HG03378 (cell line): Measurements from ENCODE around the gene CEACAM18.

Experiments used
- ATAC-seq: cut with Tn5 transposase; IDR thresholded peaks from one replicate; pipeline ENCODE4 v1.9.1; 2021; ENCODE audit warnings: mild to moderate bottlenecking, moderate library complexity; ENCODE audit not compliant: unreplicated experiment

CEACAM18 gene

GRCh38 chr19:51524666-51525264 is 46.4 kb downstream of the CEACAM18 start:
- ATAC-seq: no peak

GRCh38 chr19:51525651-51526050 is 47.3 kb downstream of the CEACAM18 start:
- no peak for ATAC-seq

DNA sequence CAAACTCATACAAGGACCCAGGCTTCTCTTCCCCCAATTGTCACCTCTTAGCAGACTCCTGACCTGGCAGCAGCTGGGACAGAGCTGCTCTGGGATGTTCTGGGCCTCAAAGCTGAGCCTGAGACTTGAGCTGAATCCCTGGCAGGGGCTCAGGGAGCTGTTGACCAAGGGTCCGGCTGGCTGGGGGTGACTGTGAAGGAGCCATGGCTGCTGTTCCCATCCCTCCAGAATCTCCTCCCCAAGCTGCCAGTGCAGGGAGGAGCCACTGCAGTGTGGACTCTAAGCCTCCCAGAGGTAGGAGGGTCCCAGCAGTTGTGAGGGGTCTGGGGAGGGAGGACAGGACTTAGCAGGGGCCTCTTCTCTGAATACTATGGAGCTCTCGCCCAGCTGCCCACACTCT is 51.0 kb downstream of the CEACAM18 start:
- no peak for ATAC-seq

DNA sequence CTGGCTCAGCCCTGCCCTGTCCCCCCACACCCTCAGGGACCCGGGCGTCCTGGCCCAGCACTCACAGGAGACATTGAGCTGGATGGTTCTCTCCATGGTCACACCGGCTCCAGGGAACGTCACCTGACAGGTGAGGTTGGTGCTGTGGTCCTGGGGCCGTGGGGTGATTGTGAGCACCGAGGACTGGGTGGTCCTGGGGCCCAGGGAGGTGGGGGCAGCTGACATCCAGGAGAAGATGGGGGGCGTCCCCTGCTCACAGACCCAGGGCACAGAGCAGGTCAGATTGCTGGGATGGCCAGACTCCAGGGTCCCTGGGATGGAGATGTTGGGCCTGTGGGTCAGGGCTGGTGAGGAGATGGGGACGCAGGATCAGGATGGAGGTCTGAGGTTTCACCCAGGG is 52.3 kb downstream of the CEACAM18 start:
- ATAC-seq: no peak

- ATAC-seq: no peak
Observed at GRCh38 chr19:51531349-51532315, 53.3 kb downstream of the CEACAM18 start, which contains the start of gene SIGLEC6. TSS of gene SIGLEC6 (minus strand) at chr19:51531670. CDS start at chr19:51531648, 22 bp downstream.

DNA sequence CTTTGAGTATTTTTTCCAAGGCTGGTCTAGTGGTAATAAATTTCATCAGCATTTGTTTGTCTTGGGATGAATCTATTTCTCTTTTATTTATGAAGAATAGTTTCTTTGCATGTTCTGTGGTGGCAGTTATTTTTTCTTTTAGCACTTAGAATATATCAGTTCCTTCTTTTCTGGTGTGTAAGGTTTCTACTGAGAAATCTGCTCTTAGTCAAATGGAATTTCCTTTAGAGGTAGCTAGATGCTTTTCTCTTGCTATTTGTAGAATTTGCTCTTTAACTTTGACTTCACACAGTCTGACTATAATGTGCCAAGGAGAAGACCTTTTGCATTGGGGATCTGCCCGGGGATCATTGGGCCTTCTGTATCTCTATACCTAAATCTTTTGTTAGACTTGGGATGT is 57.2 kb downstream of the CEACAM18 start:
- ATAC-seq: no peak

DNA sequence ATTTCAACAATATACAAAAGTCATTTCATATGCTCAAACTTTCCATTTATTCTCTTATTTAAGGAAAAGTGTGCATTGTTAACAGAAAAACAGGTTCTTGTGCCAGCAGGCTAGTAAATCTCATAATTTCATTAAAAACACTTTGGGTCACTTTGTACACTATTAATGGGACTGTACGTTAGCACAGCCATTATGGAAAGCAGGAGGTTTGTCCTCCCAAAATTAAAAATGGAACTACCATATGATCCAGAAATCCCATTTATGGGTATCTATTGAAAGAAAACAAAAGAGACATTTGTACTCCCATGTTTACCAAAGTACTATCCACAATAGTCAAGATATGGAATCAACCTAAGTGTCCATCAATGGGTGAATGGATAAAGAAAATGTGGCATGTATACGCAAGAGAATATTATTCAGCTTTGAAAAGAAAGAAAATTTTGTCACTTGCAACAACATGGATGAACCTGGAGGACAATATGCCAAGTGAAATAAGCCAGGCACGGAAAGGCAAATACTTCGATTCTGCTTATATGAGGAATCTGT is 61.6 kb downstream of the CEACAM18 start:
- no peak for ATAC-seq
